ENCODE results near the gene MCRIP1.
A peak's percentile ranks its signal among the peaks of the same experiment; 100 is the strongest.
"Not testable (repeated sequence)": the region's sequence is repeated elsewhere in the genome, so short reads cannot be mapped to it uniquely, and the experiment has no call there.

Gene MCRIP1

DNA sequence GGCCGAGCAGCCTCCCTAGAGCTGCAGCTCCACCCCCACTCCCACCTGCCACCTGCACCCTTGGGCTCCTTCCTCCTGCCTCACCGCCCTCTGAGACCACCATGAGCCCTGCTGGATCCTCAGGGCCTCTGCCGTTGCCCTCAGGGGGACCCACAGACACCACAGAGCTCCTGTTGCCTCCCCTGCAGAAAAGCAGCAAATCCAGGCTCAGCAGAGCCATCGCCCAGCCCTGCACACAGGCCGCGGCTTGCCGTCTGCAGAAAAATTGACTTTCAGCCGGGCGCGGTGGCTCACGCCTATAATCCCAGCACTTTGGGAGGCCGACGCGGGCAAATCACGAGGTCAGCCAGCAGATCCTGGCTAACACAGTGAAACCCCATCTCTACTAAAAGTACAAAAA lies 8.8 kb upstream of the MCRIP1 start:
- TF ChIP-seq SPI1 (IDR thresholded peaks at IDR 0.05; ENCODE audit: borderline replicate concordance, low read depth) (no peak), POLR2AphosphoS5 (IDR thresholded peaks at IDR 0.05; ENCODE audit: low read depth) (peak; percentile 67), GABPA (IDR thresholded peaks at IDR 0.05; ENCODE audit: low read depth) (no peak)
- TF ChIP-seq, protein P1, sequence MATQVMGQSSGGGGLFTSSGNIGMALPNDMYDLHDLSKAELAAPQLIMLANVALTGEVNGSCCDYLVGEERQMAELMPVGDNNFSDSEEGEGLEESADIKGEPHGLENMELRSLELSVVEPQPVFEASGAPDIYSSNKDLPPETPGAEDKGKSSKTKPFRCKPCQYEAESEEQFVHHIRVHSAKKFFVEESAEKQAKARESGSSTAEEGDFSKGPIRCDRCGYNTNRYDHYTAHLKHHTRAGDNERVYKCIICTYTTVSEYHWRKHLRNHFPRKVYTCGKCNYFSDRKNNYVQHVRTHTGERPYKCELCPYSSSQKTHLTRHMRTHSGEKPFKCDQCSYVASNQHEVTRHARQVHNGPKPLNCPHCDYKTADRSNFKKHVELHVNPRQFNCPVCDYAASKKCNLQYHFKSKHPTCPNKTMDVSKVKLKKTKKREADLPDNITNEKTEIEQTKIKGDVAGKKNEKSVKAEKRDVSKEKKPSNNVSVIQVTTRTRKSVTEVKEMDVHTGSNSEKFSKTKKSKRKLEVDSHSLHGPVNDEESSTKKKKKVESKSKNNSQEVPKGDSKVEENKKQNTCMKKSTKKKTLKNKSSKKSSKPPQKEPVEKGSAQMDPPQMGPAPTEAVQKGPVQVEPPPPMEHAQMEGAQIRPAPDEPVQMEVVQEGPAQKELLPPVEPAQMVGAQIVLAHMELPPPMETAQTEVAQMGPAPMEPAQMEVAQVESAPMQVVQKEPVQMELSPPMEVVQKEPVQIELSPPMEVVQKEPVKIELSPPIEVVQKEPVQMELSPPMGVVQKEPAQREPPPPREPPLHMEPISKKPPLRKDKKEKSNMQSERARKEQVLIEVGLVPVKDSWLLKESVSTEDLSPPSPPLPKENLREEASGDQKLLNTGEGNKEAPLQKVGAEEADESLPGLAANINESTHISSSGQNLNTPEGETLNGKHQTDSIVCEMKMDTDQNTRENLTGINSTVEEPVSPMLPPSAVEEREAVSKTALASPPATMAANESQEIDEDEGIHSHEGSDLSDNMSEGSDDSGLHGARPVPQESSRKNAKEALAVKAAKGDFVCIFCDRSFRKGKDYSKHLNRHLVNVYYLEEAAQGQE (IDR thresholded peaks at IDR 0.05; ENCODE audit: insufficient replicate concordance, low read depth): no peak
- TF ChIP-seq, protein P2, sequence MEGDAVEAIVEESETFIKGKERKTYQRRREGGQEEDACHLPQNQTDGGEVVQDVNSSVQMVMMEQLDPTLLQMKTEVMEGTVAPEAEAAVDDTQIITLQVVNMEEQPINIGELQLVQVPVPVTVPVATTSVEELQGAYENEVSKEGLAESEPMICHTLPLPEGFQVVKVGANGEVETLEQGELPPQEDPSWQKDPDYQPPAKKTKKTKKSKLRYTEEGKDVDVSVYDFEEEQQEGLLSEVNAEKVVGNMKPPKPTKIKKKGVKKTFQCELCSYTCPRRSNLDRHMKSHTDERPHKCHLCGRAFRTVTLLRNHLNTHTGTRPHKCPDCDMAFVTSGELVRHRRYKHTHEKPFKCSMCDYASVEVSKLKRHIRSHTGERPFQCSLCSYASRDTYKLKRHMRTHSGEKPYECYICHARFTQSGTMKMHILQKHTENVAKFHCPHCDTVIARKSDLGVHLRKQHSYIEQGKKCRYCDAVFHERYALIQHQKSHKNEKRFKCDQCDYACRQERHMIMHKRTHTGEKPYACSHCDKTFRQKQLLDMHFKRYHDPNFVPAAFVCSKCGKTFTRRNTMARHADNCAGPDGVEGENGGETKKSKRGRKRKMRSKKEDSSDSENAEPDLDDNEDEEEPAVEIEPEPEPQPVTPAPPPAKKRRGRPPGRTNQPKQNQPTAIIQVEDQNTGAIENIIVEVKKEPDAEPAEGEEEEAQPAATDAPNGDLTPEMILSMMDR (IDR thresholded peaks at IDR 0.05; ENCODE audit: insufficient read depth, low read length): no peak
- Histone ChIP-seq H3K27ac (replicated peaks) (peak overlapping the region; percentile 97), H3K4me3 (replicated peaks; ENCODE audit: insufficient read depth, low read length) (peak overlapping the region; percentile 5; the same call in 1 of the 2 replicates)

DNA sequence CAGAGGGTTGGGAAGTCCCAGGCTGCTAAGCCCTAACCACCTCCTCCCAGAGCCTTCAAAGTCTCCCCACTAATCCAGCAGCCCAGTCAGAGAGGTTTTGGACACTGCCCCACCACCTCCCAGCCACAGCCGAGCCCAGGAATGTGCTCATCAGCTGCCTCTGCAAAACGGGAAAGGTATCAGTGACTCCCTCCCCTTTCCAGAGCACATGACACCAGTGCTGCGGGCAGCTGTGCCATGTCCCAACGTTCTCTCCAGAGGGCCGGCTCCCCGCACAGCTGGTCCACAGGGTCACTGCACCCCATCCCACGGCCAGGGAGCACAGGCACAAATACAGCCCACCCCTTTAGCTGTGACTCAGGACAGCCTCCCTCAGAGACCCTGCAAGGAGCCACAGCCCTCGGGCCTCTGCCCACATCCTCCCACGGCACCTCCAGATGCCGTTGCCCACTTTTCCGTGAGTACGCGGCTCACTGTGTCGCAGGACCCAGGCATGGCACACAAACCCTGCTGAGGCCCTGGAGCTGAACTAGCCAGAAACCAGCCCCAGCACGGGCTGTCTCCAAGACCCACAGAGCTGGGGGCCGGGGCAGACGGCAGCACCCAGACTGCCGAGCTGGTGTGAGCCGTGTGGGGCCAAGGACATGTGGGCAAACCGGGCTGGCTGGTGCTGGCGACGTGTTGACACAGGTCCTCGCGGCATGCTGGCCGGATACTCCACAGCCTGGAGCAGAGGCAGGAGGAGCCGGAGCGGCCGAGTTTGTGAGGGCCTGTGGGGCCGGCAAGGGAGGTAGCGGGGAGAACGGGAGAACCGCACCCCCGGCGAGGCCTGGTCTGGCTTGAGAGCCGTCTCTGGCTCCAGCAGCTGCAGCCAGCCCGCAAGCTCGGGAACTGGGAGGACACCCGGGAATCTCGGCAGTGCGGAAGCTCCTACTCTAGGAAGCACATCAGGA lies 8.0 kb upstream of the MCRIP1 start:
- TF ChIP-seq POLR2AphosphoS5 (IDR thresholded peaks at IDR 0.05; ENCODE audit: low read depth): peak; percentile 88
- TF ChIP-seq, protein P2 (IDR thresholded peaks at IDR 0.05; ENCODE audit: insufficient read depth, low read length): no peak
- H3K27me3 ChIP-seq (ENCODE audit: insufficient read depth, poor library complexity, severe bottlenecking): no peaks in the 10 kb centered on the region
- peak overlapping the region; percentile 5; the same call in 1 of the 2 replicates for H3K4me3 ChIP-seq (replicated peaks; ENCODE audit: insufficient read depth, low read length)
- peak; percentile 83 to 87 for DNase-seq (ENCODE audit: low read depth in 1 of 2, low spot score in 1 of 2)
- H3K27ac ChIP-seq (replicated peaks): peak overlapping the region; percentile 97

More for the DNA sequence above, 8.8 kb upstream of the MCRIP1 start:
- H3K27me3 ChIP-seq (ENCODE audit: insufficient read depth, poor library complexity, severe bottlenecking): no peaks in the 10 kb centered on the region
- DNase-seq (ENCODE audit: low read depth in 1 of 2, low spot score in 1 of 2): peak in 1 of 2 experiments; percentile 73

DNA sequence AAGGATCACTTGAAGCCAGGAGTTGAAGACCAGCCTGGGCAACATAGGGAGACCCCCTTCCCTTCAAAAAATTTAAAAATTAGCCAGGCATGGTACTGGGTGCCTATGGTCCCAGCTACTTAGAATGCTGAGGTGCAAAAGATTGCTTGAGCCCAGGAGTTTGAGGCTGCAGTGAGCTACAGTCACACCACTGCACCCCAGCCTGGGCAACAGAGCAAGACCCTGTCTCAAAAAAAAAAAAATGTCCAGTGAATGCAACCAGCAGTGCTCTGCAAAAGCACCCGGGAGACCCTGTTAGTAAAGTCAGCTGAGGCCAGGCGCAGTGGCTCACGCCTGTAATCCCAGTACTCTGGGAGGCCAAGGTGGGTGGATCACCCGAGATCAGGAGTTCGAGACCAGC lies 7.0 kb upstream of the MCRIP1 start:
- H3K4me3 ChIP-seq (replicated peaks; ENCODE audit: insufficient read depth, low read length); DNase-seq (ENCODE audit: low read depth in 1 of 2, low spot score in 1 of 2); H3K27me3 ChIP-seq (ENCODE audit: insufficient read depth, poor library complexity, severe bottlenecking): not testable (repeated sequence)
- peak overlapping the region; percentile 97 for H3K27ac ChIP-seq (replicated peaks)

DNA sequence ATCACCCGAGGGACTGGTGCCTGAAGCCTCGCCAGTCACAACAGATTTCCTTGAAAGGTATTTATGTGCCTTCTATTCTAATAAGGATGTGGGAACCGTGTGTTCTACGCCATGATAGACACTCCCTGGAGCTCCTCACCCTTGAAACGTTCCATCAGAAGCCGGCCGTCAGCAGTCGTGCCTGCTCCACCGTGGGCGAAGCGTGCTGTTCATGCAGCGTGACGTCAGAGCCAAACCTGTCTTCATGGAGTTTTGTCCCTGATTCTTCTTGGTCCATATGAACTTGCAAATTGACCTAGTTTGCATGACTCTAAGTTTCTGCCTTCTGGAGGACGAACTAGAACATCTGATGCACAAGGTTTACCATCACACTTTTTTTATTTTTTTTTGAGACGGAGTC lies 6.2 kb upstream of the MCRIP1 start:
- H3K27ac ChIP-seq (replicated peaks): peak overlapping the region; percentile 97
- H3K27me3 ChIP-seq (ENCODE audit: insufficient read depth, poor library complexity, severe bottlenecking): no peaks in the 10 kb centered on the region
- DNase-seq (ENCODE audit: low read depth in 1 of 2, low spot score in 1 of 2): no peak
- TF ChIP-seq, protein P1 (IDR thresholded peaks at IDR 0.05; ENCODE audit: insufficient replicate concordance, low read depth): no peak
- TF ChIP-seq, protein P2 (IDR thresholded peaks at IDR 0.05; ENCODE audit: insufficient read depth, low read length): no peak
- TF ChIP-seq SPI1 (IDR thresholded peaks at IDR 0.05; ENCODE audit: borderline replicate concordance, low read depth) (no peak), GABPA (IDR thresholded peaks at IDR 0.05; ENCODE audit: low read depth) (no peak), POLR2AphosphoS5 (IDR thresholded peaks at IDR 0.05; ENCODE audit: low read depth) (no peak)
- no peak overlapping the region for H3K4me3 ChIP-seq (replicated peaks; ENCODE audit: insufficient read depth, low read length)
